ENCODE results near the gene SH3BGRL2.

GRCh38 chr6:79694156-79694555, 63.0 kb downstream of the SH3BGRL2 start:
- TF ChIP-seq POLR2A (IDR thresholded peaks at IDR 0.05) (no peak), CTCF (IDR thresholded peaks at IDR 0.05) (no peak)

Data from heart left ventricle (tissue), 13 donors.